NCI-H748 (cell line): ENCODE data around the gene GFOD2.
"Not testable (repeated sequence)": the region's sequence is repeated elsewhere in the genome, so short reads cannot be mapped to it uniquely, and the experiment has no call there.

Source experiments
- DNase-seq: peaks from one replicate; lab custom pipeline; 2025; ENCODE audit not compliant: unreplicated experiment; lab: John Stamatoyannopoulos, UW

Gene GFOD2

GRCh38 chr16:67719048-67719777, at the start of gene GFOD2:
TSS of gene GFOD2 (minus strand) at chr16:67719316. CDS start at chr16:67685715, 33,601 bp downstream.
- DNase-seq = peak; percentile 88

- DNase-seq = no peak
Measured at GRCh38 chr16:67767953-67768352, 48.8 kb upstream of the GFOD2 start.

GRCh38 chr16:67766291-67766690, 47.2 kb upstream of the GFOD2 start:
- DNase-seq = no peak

- no peak for DNase-seq
Measured at GRCh38 chr16:67764158-67764667, 45.1 kb upstream of the GFOD2 start.

- no peak for DNase-seq
Measured at GRCh38 chr16:67763066-67763465, 44.0 kb upstream of the GFOD2 start.

GRCh38 chr16:67762385-67762784, 43.3 kb upstream of the GFOD2 start:
- no peak for DNase-seq

- DNase-seq = no peak
Measured at GRCh38 chr16:67761924-67762323, 42.8 kb upstream of the GFOD2 start.

- DNase-seq = no peak
Measured at GRCh38 chr16:67760956-67761230, 41.8 kb upstream of the GFOD2 start.

GRCh38 chr16:67760206-67760955, 41.3 kb upstream of the GFOD2 start:
- no peak for DNase-seq

GRCh38 chr16:67758966-67759365, 39.9 kb upstream of the GFOD2 start:
- no peak for DNase-seq

- no peak for DNase-seq
Measured at GRCh38 chr16:67758006-67758405, 38.9 kb upstream of the GFOD2 start.

- no peak for DNase-seq
Measured at GRCh38 chr16:67752641-67753040, 33.5 kb upstream of the GFOD2 start.

- DNase-seq = not testable (repeated sequence)
Measured at GRCh38 chr16:67751331-67751730, 32.2 kb upstream of the GFOD2 start.

GRCh38 chr16:67750466-67750865, 31.4 kb upstream of the GFOD2 start:
- no peak for DNase-seq

GRCh38 chr16:67749436-67750078, 30.4 kb upstream of the GFOD2 start:
- no peak for DNase-seq

- DNase-seq = no peak
Measured at GRCh38 chr16:67748834-67749233, 29.7 kb upstream of the GFOD2 start.

- DNase-seq = no peak
Measured at GRCh38 chr16:67746846-67747245, 27.7 kb upstream of the GFOD2 start.

- no peak for DNase-seq
Measured at GRCh38 chr16:67741118-67741517, 22.0 kb upstream of the GFOD2 start.

GRCh38 chr16:67740391-67740790, 21.3 kb upstream of the GFOD2 start:
- DNase-seq = no peak

- no peak for DNase-seq
Measured at GRCh38 chr16:67736858-67737257, 17.7 kb upstream of the GFOD2 start.

GRCh38 chr16:67734731-67735201, 15.7 kb upstream of the GFOD2 start:
- no peak for DNase-seq
